Liver (tissue), 3 donors: Measurements from ENCODE around the gene ZNF564.

ENCODE experiments used
- ATF3 ChIP-seq: IDR thresholded peaks from 2 replicates; pipeline ENCODE4 v1.6.1; 2016; ENCODE audit warnings: antibody characterized with exemption
- CTCF ChIP-seq: fragments of 150-350 bp; IDR thresholded peaks from 2 replicates; pipeline ENCODE4 v1.5.1; 2017; ENCODE audit warnings: improper control_type of control experiment, low read depth, low read length; ENCODE audit not compliant: missing input control
- MAX ChIP-seq: IDR thresholded peaks from 2 replicates; pipeline ENCODE4 v1.6.1; 2016; ENCODE audit warnings: antibody characterized with exemption
- RAD21 ChIP-seq, 2 donors: IDR thresholded peaks; 2 replicates each; pipeline ENCODE4 v1.6.1; 2016; ENCODE audit warnings: antibody characterized with exemption in 2 of 2, mild to moderate bottlenecking in 2 of 2
- RXRA ChIP-seq, 2 donors: IDR thresholded peaks; 2 replicates each; pipeline ENCODE4 v1.6.1; 2017 to 2018; ENCODE audit warnings: antibody characterized with exemption in 2 of 2, mild to moderate bottlenecking in 1 of 2
- TAF1 ChIP-seq: conservative IDR thresholded peaks from 2 replicates; pipeline ENCODE4 v1.6.1; 2016; ENCODE audit warnings: antibody characterized with exemption, mild to moderate bottlenecking
- YY1 ChIP-seq: IDR thresholded peaks from 2 replicates; pipeline ENCODE4 v1.6.1; 2016; ENCODE audit warnings: antibody characterized with exemption, mild to moderate bottlenecking
- ZBTB33 ChIP-seq: IDR thresholded peaks from 2 replicates; pipeline ENCODE4 v1.6.1; 2016; ENCODE audit warnings: antibody characterized with exemption
- donor health status: healthy.
- donor health status: healthy.

GRCh38 chr19:12495002-12495802 is 56.1 kb downstream of the ZNF564 start:
- TF ChIP-seq MAX, result peak; percentile 81
- peak; percentile 83 for TF ChIP-seq ZBTB33
- TF ChIP-seq CTCF, result peak; percentile 29
- TF ChIP-seq YY1, result peak; percentile 87
- peak; percentile 90 for TF ChIP-seq TAF1
- TF ChIP-seq RXRA (IDR thresholded peaks at IDR 0.05), result peak; percentile 51 to 56
- TF ChIP-seq ATF3, result no peak
- peak; percentile 69 to 73 for TF ChIP-seq RAD21 (IDR thresholded peaks at IDR 0.05)
